GM21390 (cell line): ENCODE data around the gene LYL1.

ENCODE experiments used
- ATAC-seq: cut with Tn5 transposase; IDR thresholded peaks from one replicate; pipeline ENCODE4 v1.9.1; 2021; ENCODE audit not compliant: unreplicated experiment

LYL1 gene

GRCh38 chr19:13110099-13110610 lies 7.5 kb upstream of the LYL1 start:
- no peak for ATAC-seq

GRCh38 chr19:13109361-13110098 lies 6.9 kb upstream of the LYL1 start:
- ATAC-seq, result no peak

GRCh38 chr19:13104848-13105711 lies 2.4 kb upstream of the LYL1 start:
- no peak for ATAC-seq

- no peak for ATAC-seq
Observed at GRCh38 chr19:13104360-13104847, 1.7 kb upstream of the LYL1 start.

GRCh38 chr19:13103581-13104359 lies 1.1 kb upstream of the LYL1 start:
- no peak for ATAC-seq

GRCh38 chr19:13102416-13102665 lies 317 bp downstream of the LYL1 start:
- no peak for ATAC-seq

GRCh38 chr19:13101590-13102415 lies 855 bp downstream of the LYL1 start:
- no peak for ATAC-seq

GRCh38 chr19:13100841-13101589 lies 1.6 kb downstream of the LYL1 start:
- ATAC-seq, result no peak

- no peak for ATAC-seq
Observed at GRCh38 chr19:13100031-13100588, 2.5 kb downstream of the LYL1 start.

GRCh38 chr19:13099073-13099999 lies 3.3 kb downstream of the LYL1 start:
- ATAC-seq, result no peak

GRCh38 chr19:13098277-13099072 lies 4.2 kb downstream of the LYL1 start:
- no peak for ATAC-seq

- no peak for ATAC-seq
Observed at GRCh38 chr19:13097463-13098258, 5.0 kb downstream of the LYL1 start.

- no peak for ATAC-seq
Observed at GRCh38 chr19:13097033-13097462, 5.6 kb downstream of the LYL1 start.

- ATAC-seq, result no peak
Observed at GRCh38 chr19:13095934-13096927, 6.4 kb downstream of the LYL1 start.

- ATAC-seq, result no peak
Observed at GRCh38 chr19:13095393-13095784, 7.3 kb downstream of the LYL1 start.
